ENCODE data around the gene ZFYVE26.
"Not testable (repeated sequence)": the region's sequence is repeated elsewhere in the genome, so short reads cannot be mapped to it uniquely, and the experiment has no call there.

ZFYVE26 gene

DNA sequence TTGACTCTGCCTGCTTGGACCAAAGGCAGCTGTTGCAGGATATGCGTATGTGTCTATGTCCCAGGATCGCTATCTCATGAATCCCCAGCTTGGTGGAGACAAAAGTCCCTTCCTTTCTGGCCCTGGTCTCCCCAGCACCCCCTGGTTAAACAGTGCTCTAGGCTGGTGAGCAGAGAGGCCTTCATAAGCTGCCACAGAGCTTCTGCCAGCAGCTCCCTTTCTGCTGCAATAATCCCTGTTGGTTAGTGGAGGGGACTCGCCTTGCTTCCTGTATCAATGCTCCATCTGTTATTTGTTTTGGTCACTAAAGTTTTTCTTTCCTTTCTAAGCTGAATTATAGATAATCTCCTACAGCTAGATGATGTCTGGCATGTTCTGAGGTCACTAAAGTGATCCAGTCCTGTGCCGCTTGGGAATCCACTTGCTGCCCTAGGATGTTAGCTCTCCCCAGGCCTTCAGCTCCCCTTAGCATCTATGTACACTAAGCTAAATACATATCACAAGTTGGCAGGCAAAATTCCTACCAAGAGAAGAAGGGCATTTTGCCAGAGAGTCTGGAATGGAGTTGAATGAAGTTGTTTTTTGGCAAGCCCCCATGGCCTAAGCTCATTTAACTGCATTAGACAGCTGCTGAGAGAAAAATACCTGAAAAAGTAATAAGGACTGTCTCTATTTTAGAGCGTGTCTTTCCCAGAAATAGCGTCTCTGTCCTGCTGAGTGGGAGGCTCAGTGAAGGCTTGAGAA is 66.9 kb downstream of the ZFYVE26 start:
- ATAC-seq = no peak

DNA sequence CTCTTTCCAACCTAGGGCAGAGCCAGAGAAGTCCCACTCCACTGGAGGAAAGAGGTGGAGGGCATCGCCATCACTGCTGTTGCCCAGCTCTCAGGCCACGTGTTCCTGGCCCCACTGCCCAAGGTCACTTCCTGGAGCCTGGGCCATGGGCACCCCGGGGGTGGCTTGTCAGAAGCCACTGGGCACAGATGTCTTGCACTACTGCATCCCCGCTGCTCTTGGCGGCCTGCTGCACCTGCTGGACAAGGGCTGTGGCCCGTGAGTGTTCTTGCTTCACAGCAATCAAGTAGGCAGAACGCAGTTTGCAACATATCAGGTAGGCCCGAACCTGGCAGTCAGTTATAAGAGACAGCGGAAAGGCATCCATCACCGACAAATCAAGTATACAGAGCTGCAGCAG is 68.1 kb downstream of the ZFYVE26 start:
- ATAC-seq = no peak

DNA sequence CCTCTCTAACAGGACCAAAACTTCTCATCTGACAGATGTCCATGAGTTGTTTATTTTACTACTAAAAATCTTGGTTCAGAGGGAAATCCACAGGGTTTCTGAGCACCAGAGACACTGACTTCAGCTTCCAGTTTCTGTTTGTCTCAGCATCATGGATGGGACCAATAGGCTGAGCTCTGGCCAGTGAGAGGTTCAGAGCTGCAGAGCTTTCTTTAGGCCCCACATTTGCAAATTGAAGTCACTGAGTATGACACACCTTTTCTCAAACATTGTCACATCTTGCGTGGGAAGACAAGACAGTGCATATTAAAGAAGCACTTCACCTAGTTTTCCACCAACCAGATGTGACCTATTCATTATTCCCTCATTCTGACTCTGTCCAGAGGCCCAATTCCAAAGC is 69.5 kb downstream of the ZFYVE26 start:
- peak; percentile 41 to 62 for ATAC-seq

DNA sequence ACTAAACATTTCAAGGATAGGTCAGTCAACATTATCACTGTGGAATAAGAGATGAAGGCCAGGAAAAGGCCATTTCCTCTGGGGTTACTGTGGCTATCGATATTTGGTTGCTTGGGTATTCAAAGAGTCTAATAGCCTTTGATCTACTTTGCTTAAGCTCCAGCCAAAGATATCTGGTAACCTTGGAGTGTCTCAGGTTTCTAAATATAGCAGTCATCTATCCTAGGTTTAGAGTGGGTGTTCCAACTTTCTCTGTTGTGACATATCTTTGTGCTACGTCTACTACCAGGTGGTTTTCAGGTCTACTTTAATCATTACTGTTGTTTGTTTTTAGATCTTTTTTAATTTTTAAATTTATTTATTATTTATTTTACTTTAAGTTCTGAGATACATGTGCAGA is 72.3 kb downstream of the ZFYVE26 start:
- ATAC-seq = no peak

DNA sequence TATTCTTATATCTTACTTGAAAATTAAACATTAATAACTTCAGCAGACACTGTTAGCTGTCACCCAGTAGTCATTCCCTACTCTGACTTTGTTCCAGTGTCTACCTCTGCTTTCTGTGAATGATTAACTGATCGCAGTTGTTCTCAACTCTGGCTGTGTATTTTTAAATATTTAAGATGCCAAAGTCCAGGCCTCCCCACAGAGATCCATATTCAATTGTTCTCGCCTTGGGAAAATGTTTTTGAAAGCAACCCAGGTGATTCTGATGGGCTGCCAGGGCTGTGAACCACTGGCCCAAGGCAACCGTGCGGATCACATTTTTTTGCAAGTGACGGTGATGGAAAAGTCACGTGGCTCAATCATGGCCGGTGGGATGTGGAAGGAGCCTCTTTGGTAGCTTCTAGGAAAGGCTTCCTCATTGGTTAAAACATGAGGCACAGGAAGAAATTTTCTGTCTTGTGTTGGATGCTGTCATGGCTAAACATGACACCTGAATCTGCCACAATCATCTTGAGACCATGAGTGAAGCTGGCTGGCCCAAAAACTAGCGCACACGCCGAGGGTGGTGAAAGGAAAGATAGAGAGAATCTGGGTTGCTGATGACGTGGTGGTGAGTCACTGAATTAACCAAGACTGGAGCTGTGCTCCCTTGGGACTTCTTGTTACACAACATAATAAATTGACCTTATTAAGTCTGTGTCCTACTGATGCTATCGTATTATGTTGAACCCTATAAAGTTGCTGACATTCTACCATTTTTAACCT is 77.5 kb downstream of the ZFYVE26 start:
- ATAC-seq = peak in 1 of 2 donors; percentile 49

DNA sequence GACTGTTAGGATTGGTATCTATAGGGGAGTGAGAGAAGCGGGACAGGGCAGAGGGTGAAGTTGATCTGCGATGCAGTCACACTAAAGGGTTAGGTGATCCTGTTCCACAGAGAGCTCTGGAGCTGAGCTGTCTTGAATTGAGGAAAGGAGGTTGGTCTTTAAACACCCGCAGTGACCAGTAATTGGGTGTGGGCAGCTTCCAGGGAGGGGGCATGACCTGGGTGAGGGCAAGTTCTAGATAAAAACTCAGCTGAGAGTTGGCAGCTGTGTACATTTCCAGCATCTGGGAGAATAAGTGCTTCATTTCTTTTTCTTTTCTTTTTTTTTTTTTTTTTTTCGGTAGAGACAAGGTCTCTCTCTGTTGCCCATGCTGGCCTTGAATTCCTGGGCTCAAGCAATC is 79.6 kb downstream of the ZFYVE26 start:
- no peak for ATAC-seq

DNA sequence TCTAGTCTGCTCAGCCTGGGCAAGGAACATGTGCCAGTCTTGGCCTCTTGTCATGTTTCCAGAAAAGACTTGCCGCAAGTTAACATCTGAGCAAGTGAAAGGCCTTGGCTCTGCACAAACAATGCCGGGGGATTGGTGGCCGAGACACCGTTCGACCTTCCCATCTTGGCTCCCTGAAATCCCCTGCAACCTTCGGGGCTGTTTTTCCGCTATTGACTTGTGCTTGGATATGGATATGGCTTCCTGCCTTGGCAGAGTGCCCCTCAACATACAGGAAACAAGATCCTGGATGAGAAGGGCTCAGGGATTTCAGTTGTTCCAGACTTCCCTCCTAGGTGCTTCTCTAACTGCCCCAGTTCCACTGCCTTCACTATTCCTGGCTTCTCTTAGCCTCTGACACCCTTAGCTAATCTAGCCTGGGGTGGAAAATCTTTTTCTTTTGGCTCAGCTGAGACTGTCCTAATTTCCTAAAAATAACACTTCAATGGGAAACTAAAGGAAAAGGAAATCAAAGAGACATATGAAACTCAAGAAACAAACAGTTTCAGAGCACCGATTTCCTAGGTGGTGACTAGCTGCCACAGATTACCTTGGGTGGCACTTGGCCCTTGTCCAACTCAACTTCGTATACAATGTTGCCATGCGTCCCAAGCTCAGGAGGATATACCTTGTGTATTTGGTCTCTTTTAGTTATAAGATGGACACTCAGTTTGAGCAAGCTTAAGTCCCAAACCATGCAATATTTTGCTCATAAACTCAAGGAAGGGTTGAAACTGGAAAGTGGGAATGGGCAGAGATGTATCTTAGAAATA is 80.8 kb downstream of the ZFYVE26 start:
- ATAC-seq = no peak

DNA sequence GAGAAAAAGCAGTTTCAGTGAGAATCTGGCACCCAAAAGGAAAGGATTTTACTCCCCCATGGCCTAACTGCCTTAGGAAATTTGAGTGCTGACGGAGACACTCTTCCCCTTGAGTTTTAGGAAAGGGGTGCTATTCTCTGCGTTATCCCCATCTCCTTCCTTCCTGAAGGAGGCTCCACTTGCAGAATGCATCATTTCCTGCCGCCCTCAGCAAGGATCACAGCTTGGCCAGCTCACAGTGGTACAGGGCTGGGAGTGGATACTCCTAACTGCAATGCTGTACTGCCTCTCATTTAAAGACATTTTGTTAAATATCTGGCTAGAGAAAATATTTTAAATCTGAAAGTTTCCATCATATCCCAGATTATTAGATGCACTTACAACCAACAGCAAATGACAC is 81.7 kb downstream of the ZFYVE26 start:
- no peak for ATAC-seq

DNA sequence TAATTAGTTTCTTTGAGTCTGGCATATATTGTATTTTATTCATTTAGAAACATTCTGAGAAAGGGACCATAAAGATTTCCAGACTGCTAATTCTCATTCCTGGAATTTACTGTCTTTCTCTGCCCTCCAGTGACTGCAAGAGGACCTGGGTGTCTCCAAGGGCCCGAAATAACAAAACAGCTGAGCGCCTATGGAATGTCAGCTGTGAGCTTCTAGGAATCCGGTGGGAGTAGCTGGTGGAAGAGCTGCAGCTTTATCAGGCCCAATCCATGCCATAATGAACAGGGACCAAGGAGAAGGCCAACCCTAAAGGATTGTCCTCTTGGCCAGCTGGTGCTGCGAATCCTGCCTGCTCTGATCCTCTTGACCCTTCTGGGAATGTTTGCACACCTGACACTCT is 82.8 kb downstream of the ZFYVE26 start:
- ATAC-seq = no peak

DNA sequence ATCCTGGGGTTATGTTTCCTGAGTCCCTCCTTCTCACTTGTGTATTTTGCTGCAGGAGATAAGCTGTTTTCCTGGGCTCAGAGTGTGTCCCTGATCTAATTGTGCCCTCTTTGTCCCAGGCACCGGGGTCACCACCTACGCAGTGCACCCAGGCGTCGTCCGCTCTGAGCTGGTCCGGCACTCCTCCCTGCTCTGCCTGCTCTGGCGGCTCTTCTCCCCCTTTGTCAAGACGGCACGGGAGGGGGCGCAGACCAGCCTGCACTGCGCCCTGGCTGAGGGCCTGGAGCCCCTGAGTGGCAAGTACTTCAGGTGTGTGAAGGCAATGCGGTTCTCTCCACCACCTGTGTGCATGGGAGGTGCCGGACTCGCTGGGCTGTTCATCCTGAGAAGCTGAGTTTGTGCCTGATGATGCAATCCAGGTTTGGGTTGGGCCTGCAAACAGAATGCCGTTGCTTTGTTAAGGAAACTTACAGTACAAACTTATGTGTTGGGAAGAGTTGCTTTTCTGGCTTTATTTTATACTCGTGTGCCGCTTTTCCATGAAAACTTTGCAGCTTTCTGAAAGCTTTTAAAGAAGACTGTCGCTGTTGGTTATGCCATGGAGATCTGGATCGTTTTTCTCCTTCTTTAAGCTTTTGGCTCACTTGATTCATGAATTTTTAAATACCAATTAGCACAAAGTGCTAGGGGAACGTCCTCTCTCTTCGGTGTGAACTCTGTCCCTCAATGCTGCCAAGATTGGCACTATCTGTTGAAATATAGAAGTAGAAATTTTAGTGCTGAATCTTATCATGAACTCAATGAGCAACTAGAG is 87.1 kb downstream of the ZFYVE26 start:
- no peak for ATAC-seq

DNA sequence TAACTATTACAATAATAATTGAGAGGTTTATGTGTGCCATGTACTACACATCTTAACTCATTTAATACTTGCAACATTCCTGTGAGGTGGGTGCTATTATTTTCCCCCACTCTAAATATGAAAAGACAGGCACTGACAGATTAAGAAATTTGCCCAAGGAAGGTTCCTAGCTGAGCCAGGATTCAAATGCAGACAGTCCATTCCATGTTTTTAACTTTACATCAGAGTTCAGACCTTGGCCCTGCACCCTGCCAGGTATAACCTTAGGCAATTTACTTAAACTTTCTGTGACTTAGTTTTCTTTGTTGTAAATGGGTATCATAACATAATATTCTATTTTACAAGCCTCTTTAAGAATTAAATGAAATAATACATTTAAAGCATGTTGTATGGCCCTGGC is 88.1 kb downstream of the ZFYVE26 start:
- ATAC-seq = no peak

DNA sequence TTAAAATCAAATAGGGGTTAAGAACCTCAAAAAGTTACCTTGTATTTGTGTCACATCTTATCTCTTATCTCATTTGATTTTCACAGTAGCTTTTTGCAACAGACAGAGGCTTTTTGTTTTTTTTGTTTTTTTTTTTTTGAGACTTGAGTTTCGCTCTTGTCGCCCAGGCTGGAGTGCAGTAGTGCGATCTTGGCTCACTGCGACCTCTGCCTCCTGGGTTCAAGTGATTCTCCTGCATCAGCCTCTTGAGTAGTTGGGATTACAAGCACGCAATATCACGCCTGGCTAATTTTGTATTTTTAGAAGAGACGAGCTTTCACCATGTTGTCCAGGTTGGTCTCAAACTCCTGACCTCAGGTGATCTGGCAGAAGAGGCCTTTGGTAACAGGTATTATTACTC is 89.0 kb downstream of the ZFYVE26 start:
- no peak for ATAC-seq

DNA sequence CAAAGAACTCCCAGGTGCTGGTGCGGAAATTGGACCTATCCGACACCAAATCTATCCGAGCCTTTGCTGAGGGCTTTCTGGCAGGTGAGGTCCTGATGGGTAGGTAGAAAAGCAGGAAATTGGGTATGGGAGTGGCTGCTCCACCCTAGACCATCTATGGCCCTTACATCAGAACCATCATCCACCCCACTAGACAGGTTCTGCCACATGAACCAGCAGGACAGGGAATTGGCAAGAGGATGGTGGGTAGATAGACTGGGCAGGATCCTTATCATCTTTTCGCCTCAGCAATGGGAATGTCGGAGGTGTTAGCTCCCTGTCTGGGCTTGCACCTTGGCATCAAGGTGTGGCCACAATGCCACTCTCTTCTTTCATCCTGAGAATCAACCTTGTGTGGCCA is 91.2 kb downstream of the ZFYVE26 start:
- ATAC-seq = no peak

DNA sequence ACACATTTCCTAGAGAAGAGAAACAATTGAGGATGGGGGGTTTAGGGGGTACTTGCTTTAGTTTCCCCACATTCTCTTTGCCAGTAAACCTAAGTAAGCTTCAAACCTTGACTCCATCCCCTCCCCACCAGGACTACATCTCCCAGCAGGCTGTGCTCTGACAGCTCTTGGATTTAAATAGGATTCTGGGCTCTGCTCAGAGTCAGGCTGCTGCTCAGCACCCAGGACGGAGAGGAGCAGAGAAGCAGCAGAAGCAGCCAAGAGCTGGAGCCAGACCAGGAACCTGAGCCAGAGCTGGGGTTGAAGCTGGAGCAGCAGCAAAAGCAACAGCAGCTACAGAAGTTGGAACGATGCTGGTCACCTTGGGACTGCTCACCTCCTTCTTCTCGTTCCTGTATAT is 94.1 kb downstream of the ZFYVE26 start:
- no peak for ATAC-seq

DNA sequence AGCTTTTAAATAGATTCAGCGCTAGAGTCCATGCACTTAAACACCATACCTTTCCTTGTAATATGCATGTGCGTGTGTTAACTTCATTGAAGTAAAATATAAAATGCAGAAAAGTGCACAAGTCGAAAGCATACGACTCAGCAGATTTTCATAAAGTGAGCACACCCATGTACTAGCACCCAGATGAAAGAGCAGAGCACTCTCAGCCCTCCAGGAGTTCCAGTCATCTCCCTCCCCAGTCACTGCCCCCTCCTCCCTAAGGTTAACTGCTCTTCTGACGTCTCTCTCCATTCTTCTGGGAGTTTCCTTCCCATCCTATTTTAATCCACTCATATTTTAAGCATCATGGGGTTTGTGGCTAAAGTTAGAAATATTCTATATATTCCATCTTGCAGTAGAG is 94.5 kb downstream of the ZFYVE26 start:
- no peak for ATAC-seq

DNA sequence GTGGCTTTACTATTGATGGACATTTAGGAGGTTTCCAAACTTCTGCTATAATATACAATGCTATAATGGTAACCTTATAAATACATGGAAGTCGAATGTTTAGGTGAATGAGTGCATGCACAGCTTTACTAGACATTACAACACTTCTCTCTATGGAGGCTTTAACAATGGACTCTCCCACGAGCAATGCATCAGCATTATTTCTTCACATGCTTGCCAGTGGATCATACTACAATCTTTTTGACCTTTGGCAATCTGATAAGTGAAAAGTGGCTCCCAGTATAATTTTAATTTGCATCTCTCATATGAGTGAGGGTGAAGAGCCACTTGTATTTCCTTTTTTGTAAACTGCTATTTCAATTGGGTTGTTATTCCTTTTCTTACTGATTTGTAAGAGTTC is 96.5 kb downstream of the ZFYVE26 start:
- peak; percentile 35 to 36 for ATAC-seq

DNA sequence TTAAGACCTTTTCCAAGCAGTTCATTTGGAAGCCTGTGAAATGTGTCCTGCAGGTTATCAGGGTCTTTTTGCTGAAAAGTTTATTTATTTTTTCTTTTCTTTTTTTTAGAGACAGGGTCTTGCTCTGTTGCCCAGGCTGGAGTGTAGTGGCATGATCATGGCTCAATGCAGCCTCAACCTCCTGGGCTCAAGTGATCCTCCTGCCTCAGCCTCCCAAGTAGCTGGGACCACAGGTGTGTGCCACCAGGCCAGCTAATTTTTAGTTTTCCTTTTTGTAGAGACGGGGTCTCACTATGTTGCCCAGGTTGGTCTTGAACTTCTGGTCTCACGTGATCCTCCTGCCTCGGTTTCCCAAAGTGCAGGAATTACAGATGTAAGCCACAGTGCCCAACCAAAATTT is 97.0 kb downstream of the ZFYVE26 start:
- ATAC-seq = not testable (repeated sequence)

DNA sequence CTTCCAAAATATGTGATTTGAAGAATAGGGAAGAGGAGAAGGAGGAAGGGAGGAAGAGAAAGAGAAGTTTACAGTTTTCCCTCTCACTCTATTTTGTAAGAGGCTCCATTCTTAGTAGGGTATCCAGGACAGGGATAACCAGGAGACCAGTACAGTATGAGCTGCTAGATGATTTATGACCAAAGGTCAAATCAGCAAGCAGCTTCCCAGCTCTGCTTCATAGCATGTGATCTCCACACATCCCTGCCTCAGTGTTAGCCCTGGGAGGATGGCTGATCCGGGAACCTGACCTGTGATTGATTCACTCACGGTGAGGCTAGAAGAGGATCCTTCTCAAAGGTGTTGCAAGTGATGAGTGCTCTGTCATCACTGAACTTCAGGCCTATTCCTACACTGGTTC is 98.1 kb downstream of the ZFYVE26 start:
- ATAC-seq = no peak

DNA sequence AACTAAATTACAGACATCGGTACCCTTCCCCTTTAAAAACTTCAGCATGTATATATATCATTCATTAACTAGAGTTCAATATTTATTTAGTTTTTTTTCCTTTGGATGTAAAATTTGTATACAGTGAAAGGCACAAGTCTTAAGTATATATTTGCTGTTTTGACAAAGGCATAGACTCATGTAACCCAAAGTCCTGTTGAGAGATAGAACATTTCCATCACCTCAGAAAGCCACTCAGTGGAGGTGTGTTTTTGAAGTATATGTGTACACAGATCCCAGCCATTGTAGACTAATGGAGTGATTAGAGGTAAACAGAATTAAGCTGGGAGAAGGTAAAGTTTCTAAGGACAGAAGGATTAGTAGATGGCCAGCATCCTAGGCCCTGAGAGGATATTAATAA is 99.3 kb downstream of the ZFYVE26 start:
- ATAC-seq = no peak

DNA sequence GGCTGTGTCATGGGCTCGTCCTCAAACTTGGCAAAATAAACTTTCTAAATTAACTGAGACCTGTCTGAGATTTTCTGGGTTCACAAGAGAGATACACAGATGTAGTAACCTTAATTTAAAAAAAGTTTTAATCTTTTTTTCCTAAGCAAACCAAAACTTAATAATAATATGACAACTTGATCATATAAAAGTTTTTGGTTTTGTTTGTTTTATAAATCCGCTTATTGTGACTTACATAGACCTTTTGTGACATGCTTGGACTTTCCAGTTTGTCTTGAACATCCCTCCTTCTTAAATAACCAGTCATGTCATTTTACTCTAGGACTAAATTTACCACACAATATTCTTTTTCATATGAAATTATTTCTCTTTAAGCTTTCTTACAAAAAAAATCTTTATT is 106.2 kb downstream of the ZFYVE26 start:
- no peak for ATAC-seq

DNA sequence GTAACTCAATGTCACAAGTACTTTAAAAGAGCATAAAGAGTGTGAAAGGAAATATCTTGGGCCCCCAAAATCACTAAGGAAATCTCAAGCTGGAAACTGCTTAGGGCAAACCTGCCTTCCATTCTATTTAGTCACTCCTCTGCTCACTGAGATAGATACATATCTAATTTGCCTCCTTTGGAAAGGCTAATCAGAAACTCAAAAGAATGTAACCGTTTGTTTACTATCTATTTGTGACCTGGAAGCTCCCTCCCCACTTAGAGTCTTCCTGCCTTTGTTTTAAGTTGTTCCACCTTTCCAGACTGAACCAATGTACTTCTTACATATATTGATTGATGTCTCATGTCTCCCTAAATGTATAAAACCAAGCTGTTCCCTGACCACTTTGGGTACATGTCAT is 106.6 kb downstream of the ZFYVE26 start:
- ATAC-seq = not testable (repeated sequence)

DNA sequence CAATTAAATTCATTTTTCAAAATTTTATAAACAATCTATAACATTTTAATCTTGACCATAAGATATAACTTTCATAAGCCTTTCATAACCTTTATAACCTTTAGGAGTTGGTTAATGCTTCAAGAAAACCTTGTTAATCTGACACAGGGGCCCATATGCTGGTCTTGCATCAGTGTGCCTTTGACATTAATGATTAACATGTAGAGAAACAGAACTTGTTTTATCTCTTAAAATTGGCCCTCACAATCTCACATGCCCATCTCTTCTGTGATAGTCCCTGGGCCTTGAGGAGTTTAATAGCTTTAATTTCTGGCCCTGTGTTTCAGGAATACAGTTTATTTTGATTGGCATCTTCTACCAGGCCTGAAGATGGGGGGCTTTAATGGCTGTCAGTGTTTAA is 107.0 kb downstream of the ZFYVE26 start:
- not testable (repeated sequence) for ATAC-seq

DNA sequence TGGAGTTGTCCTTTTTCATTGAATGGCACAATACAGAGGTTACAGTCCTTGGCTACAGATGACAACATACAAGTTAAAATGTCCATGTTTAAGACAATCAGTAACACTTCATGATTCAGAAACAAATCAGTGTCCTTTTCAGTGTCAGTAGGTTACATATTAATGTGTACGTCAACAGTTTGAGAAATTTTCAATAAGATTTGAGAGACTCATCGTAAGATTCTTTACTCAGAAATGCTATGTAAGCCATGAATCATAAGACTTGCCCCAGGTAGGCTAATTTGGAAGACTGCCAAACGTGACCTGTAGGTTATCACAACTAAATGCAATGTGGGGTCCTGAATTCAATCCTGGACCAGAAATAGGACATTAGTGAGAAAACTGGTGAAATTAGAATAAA is 111.2 kb downstream of the ZFYVE26 start:
- no peak for ATAC-seq
